Epithelial cell of umbilical artery (primary cell): ENCODE data around the gene CTRL. TPM values are rescaled to one million over a fixed set of nuclear protein-coding genes. Genes with fewer than 3 reads are reported as not detected.

Experiments
- total RNA-seq: library from RNA; depleted of rRNA; stranded (reverse); fragments of >200 nt; gene quantifications from 2 replicates; pipeline ENCODE4 v1.2.3, GENCODE V29; 2014

The CTRL gene
- 0.32 and 0.61 TPM in 2 replicates for total RNA-seq

DNA sequence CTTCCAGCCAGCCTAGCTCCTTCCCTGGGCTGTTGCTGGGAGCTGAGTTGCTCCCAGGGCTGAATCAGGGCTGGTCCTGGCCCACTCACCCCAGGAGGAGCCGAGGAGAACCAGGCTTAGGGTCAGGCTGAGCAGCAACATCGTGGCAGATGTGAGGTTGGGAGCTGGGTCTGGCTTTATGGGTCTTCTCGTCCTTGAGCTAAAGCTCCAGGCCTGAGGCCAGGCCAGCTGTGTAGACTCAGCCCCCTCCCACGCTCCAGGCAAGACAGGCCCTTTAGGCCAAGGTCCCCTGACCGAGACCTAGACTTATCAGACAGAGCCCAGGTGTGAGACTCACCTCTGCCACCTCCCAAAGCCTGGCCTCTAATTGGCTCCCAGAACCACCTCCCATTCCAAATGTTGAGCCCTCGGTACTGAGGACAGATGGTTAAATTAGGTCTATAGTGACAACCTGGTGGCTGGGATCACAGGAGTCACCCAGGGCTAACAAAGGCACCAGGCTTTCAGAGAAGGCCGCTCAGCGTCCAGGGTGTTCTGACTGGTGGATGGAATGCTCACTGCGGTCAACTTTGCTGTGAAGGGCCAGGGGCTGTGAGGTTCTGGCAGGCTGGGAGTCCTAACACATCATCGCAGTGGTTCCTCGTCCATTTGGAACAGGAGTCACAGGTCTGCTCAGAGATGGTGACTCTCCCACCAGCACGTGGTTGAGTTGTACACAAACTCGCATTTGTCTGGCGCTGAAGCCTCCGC is at the start of gene CTRL:
TSS of gene CTRL (minus strand) at position 151 of the 750 bp plus-strand sequence. CDS start at position 141, 10 bp downstream.

DNA sequence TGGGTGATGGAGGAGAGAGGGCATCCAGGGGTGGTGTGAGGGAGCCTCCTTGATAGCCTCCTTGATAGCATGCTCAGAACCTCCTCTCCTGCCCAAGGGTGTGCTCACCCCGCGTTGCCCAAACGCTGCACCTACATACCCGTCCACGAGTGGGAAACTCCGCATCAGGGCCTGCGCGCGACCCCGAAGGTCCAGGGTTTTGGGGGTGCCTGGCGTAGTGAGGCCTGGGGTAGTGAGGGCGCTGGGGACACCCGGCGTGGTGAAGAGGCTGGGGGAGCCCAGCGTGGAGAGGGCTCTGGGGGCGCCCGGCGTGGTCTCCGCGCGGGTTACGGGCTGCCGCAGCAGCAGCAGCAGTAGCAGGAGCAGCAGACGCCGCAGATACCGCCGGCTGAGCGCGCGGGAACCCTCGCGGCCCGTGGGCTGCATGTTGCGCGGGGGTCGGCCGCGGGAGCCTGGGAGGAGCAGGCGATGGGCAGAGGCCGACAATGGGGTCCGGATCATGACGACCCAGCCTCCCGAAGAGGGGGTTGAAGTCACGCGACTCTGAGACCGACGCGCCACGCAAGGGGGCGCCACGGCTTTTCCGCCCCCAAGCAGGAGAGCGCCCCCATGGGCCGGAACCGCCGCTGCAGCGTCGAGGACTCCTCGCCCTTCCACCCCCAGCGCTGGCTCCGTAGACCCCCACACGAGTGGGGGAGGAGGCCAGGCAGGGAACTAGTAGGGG is 48.5 kb upstream of the CTRL start, which contains the start of gene DPEP3:
TSS of gene DPEP3 (minus strand) at position 545 of the 724 bp plus-strand sequence. CDS start at position 426, 119 bp downstream.

DNA sequence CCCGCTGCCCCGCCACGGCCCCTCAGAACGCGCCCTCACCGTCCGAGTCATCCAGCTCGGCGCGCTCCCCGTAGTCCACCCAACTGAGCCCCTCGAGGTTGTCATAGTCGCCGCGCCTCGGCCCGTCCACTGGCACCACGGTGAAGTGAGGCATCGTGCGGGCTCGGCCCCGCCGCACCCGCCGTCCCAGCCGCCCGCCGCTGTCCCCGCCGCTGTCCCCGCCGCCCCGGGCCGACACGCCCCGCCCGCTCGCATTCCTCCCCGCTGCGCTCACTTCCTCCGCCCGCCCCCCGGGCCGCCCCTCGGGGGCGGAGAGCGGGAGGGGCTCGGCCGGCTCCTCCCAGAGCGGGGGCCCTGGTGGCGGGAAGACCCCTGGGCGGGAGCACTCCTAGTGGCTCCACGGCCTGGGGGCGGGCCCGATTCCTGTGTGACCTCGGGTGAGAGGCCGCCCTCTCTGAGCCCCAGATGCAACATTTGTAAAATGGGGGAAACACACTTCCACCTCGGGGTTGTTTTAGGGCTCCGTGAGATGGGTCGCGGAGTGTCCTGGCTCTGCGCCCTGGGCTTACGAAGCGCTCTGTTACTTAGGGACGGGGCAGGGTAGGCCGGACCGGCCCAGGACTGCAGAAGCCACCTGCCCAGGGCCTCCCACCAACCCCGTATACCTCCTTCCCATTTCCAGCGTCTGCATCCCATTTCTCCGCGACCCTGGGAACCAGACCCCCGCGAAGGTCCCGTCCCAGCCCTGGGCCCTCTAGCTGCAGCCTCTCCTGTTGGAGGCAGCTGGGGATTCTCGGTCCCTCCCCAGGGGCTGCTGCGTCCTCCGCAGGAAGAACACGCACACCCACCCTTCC is 37.0 kb upstream of the CTRL start, which contains the start of gene SLC12A4:
TSS of gene SLC12A4 (minus strand) at position 238 of the 854 bp plus-strand sequence. CDS start at position 154, 84 bp downstream.

DNA sequence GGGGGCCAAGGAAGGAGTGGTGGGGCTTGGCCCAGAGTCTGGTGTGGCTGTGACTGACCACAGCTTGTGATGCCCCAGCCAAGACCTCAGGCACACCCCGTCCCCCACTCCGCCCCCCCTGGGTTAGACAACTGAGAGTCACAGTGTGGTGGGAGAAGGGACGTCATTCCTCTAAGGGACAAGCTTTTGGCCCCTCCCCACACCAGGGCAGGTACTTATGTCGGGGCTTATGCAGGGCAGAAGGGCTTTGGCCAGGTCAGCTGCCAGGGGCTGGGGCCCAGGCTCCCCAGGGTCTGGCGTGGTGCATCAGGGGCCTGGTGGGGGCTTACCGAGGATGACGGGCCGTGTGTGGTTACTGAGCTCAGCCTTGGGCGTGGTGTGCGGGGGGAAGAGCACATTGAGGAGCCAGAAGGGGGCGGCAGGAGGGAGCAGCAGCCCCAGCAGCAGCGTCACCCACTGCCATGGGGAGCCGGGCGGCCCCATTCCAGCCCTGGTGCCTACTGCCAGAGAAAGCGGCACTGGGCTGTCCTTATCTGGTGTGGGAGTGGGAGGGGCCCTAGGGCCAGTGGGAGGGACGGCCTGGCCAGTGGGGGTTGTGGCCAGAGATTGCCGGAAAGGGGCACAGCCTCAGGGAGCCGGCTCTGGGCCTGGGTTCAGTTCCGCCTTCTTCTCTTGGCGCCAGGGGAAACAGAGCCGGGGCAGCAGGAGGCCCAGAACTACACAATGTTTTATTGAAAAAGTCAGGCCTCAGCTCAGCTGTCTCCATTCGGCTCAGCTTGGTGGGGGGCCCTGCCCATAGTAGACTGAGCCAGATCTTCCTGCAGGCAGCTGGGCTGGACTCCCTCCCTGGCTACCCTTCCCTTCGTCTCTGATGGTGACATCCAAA is 12.2 kb upstream of the CTRL start, which contains the start of gene LCAT:
TSS of gene LCAT (minus strand) at position 502 of the 886 bp plus-strand sequence. CDS start at position 483, 19 bp downstream.

DNA sequence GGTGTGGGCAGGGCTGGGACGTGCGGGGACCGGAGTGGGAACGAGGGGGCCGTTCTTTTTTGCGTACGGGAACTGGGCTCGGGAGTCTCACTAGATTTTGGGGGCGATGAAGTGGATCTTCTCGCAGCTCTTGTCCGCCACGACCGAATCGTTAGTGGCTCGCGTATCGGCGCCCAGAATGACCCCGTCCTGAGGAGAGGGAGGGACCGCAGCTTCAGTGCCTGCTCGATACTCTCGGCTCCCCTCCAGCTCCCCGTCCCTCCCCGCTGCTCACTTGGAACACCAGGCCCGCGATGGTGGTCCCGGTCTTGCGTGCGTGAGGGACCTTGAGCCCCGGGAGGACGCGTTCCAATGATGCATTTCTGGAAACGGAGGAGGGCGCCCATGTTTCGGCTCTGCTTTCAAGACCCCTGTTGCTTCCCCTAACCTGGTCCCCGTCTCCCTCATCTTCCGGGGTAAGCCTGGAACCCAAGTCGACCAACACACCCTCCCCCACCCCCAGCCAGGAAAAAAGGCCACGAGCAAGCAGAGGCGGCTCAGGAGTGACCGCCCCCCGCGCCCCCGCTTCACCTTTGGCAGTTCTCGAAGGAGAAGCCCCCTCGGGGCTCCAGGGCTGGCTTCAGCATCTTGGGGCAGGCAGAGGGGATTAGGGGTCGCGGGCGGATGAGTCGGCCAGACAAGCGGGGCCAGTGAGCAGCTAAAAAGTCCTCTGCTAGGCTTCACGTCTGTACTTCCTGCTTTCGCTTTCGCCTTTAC is 4.6 kb upstream of the CTRL start, which contains the start of gene PSMB10:
TSS of gene PSMB10 (minus strand) at position 727 of the 756 bp plus-strand sequence. CDS start at position 626, 101 bp downstream.

DNA sequence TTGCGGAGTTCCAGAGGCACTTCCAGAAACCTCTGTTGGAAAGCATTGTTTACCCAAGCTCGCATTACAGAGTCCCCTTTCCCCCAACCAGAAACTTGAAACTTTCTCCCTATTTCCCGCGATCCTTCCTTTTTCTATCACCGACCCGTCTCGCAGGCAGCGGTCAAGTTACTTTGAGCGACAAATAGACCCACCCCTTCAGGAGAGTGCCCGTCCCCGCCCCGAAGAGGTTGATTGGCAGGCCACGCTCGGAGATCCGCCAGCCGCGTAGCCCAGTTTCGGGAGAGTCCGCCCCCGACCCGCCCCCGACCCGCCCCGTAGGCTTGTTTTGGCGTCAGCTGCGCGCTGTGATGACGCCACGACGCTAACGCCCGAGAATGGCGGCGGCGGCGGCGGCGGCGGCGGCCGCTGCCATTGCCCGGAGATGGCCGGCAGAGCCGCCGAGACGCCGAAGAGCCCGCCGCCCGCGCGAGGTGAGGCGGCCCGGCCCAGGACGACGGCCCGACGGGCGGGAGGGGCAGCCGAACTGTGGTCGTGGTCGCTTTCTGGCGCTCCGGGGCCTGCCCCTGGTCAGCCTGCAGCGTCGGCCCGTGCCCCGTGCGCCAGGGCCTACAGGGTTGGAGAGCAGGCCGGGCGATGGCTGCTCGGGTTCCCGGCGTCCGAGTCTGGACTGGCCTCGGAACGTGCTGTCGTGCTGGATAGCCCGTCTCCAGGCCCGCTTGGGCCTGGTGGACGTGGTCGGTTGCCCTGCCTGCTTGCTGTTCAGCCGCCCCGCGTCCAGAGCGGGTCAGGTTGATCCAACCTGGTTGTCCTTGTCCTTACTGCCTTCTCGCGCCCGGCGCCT is 38.5 kb downstream of the CTRL start, which contains the start of gene PSKH1:
TSS of gene PSKH1 (plus strand) at position 356 of the 844 bp plus-strand sequence. CDS start 15,496 bp downstream, outside the sequence.

DNA sequence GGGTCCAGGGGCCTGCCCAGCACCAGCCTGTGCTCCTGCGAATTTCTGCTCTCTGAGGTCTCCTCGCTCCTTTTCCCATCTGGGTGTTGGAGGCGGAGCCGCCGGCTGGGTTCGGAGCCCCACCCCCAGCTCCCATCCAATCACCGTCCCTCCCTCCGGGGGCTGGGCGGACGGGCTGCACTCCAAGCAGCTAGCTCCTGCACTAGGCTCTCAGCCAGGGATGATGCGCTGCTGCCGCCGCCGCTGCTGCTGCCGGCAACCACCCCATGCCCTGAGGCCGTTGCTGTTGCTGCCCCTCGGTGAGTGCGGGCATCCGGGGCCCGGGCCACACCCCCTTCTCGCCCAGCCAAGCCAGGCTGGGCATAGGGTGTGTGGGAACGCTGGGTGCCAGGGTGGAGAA is 47.0 kb downstream of the CTRL start, which contains the start of gene NRN1L:
TSS of gene NRN1L (plus strand) at position 202 of the 400 bp plus-strand sequence. CDS start at position 221, 19 bp downstream.

Other genes starting within 250 kb of the CTRL start
- gene GFOD2, start 212.5 kb downstream of the CTRL start, total RNA-seq: 29.9 and 47.0 TPM in 2 replicates
- gene RANBP10, start 125.3 kb downstream of the CTRL start, total RNA-seq: 3.6 TPM in 2 replicates
- gene TSNAXIP1, start 125.0 kb downstream of the CTRL start, total RNA-seq: 0.32 TPM in 1 of 2 replicates, not detected in the other
- 38.7 and 72.5 TPM in 2 replicates for gene THAP11, start 89.5 kb downstream of the CTRL start, total RNA-seq
- 67.0 and 256 TPM in 2 replicates for gene NUTF2, start 84.9 kb downstream of the CTRL start, total RNA-seq
- gene CENPT, start 84.2 kb downstream of the CTRL start, total RNA-seq: 28.6 and 29.6 TPM in 2 replicates
- 39.8 and 50.3 TPM in 2 replicates for gene EDC4, start 58.8 kb downstream of the CTRL start, total RNA-seq
- gene NRN1L, start 47.0 kb downstream of the CTRL start, total RNA-seq: not detected in 2 replicates
- gene PSKH1, start 38.6 kb downstream of the CTRL start, total RNA-seq: 10.7 and 19.1 TPM in 2 replicates
- 60.4 and 85.9 TPM in 2 replicates for gene PSMB10, start 5.0 kb upstream of the CTRL start, total RNA-seq
- 1.3 and 2.6 TPM in 2 replicates for gene LCAT, start 12.3 kb upstream of the CTRL start, total RNA-seq
- gene SLC12A4, start 36.8 kb upstream of the CTRL start, total RNA-seq: 36.4 and 40.0 TPM in 2 replicates
- not detected in 2 replicates for gene DPEP3, start 48.6 kb upstream of the CTRL start, total RNA-seq
- gene DPEP2, start 67.6 kb upstream of the CTRL start, total RNA-seq: 1.1 TPM in 1 of 2 replicates, not detected in the other
- not detected in 2 replicates for gene DPEP2NB, start 84.0 kb upstream of the CTRL start, total RNA-seq
- gene DDX28, start 91.4 kb upstream of the CTRL start, total RNA-seq: 14.4 and 20.5 TPM in 2 replicates
- gene DUS2, start 91.4 kb upstream of the CTRL start, total RNA-seq: 23.4 and 27.5 TPM in 2 replicates
- 7.8 and 10.3 TPM in 2 replicates for gene NFATC3, start 153.5 kb upstream of the CTRL start, total RNA-seq